H9 (cell line): ENCODE results near the gene ARRB1. TPM values are rescaled to one million over a fixed set of nuclear protein-coding genes. Genes with fewer than 3 reads are reported as not detected.

Experiments
- DNase-seq: peaks from one replicate; pipeline ENCODE4 v3.0.0-alpha.2; 2017
- H2AFZ ChIP-seq: one replicate; pipeline ENCODE4 v1.6.1; 2013; ENCODE audit warnings: mild to moderate bottlenecking, low read length, control low read depth, moderate library complexity
- H2AK5ac ChIP-seq: 2 replicates; pipeline ENCODE4 v1.6.1; 2013; ENCODE audit warnings: low read length, control low read depth, mixed read lengths; ENCODE audit not compliant: insufficient read length
- H2BK120ac ChIP-seq: one replicate; pipeline ENCODE4 v1.6.1; 2013; ENCODE audit warnings: low read depth, mild to moderate bottlenecking, low read length, control low read depth, inconsistent platforms; ENCODE audit not compliant: poor library complexity, severe bottlenecking
- H2BK12ac ChIP-seq: 2 replicates; pipeline ENCODE4 v1.6.1; 2013; ENCODE audit warnings: low read length, control low read depth, mixed read lengths, low read depth; ENCODE audit not compliant: insufficient read length
- H2BK15ac ChIP-seq: 2 replicates; pipeline ENCODE4 v1.6.1; 2013; ENCODE audit warnings: low read depth, low read length, control low read depth
- H2BK20ac ChIP-seq: one replicate; pipeline ENCODE4 v1.6.1; 2013; ENCODE audit warnings: low read depth, mild to moderate bottlenecking, low read length, control low read depth, inconsistent platforms; ENCODE audit not compliant: poor library complexity, severe bottlenecking
- H2BK5ac ChIP-seq: 2 replicates; pipeline ENCODE4 v1.6.1; 2013; ENCODE audit warnings: low read length, control low read depth, mixed read lengths; ENCODE audit not compliant: insufficient read length
- H3K14ac ChIP-seq: 2 replicates; pipeline ENCODE4 v1.6.1; 2013; ENCODE audit warnings: low read length, control low read depth; ENCODE audit not compliant: insufficient read depth
- H3K18ac ChIP-seq: 2 replicates; pipeline ENCODE4 v1.6.1; 2013; ENCODE audit warnings: low read depth, mild to moderate bottlenecking, mixed read lengths, low read length, control low read depth; ENCODE audit not compliant: insufficient read length
- H3K23ac ChIP-seq: 2 replicates; pipeline ENCODE4 v1.6.1; 2013; ENCODE audit warnings: low read length, control low read depth, mixed read lengths, low read depth; ENCODE audit not compliant: insufficient read length
- H3K23me2 ChIP-seq: 2 replicates; pipeline ENCODE4 v1.6.1; 2013; ENCODE audit warnings: low read depth, mild to moderate bottlenecking, mixed read lengths, low read length, control low read depth; ENCODE audit not compliant: insufficient read length, poor library complexity, severe bottlenecking
- H3K27ac ChIP-seq: 2 replicates; pipeline ENCODE4 v1.5.1; 2013; ENCODE audit warnings: low read length, control low read depth, mixed read lengths, low read depth; ENCODE audit not compliant: insufficient read length
- H3K27me3 ChIP-seq: 2 replicates; pipeline ENCODE4 v1.6.1; 2013; ENCODE audit warnings: low read length, control low read depth, inconsistent platforms; ENCODE audit not compliant: insufficient read depth
- H3K4ac ChIP-seq: 2 replicates; pipeline ENCODE4 v1.6.1; 2013; ENCODE audit warnings: low read depth, mild to moderate bottlenecking, control low read depth, inconsistent platforms, low read length, moderate library complexity
- H3K4me1 ChIP-seq: 2 replicates; pipeline ENCODE4 v1.6.1; 2013; ENCODE audit warnings: low read length, control low read depth, inconsistent platforms; ENCODE audit not compliant: insufficient read depth
- H3K4me2 ChIP-seq: 2 replicates; pipeline ENCODE4 v1.6.1; 2013; ENCODE audit warnings: low read length, control low read depth, mixed read lengths; ENCODE audit not compliant: insufficient read length, insufficient read depth
- H3K56ac ChIP-seq: 2 replicates; pipeline ENCODE4 v1.6.1; 2013; ENCODE audit warnings: low read depth, mild to moderate bottlenecking, mixed read lengths, low read length, control low read depth; ENCODE audit not compliant: insufficient read length
- H3K79me1 ChIP-seq: 2 replicates; pipeline ENCODE4 v1.6.1; 2013; ENCODE audit warnings: low read depth, mild to moderate bottlenecking, moderate library complexity, low read length, control low read depth, inconsistent platforms; ENCODE audit not compliant: insufficient read depth, poor library complexity, severe bottlenecking
- H3K79me2 ChIP-seq: 2 replicates; pipeline ENCODE4 v1.6.1; 2013; ENCODE audit warnings: low read length, control low read depth, inconsistent platforms; ENCODE audit not compliant: insufficient read depth
- H3K9ac ChIP-seq: 2 replicates; pipeline ENCODE4 v1.6.1; 2013; ENCODE audit warnings: low read length, control low read depth, mixed read lengths; ENCODE audit not compliant: insufficient read length; ENCODE audit errors: extremely low read depth
- H3K9me3 ChIP-seq: one replicate; pipeline ENCODE4 v1.6.1; 2013; ENCODE audit warnings: low read depth, low read length, inconsistent platforms; ENCODE audit not compliant: control insufficient read depth
- H3T11ph ChIP-seq: one replicate; pipeline ENCODE4 v1.6.1; 2013; ENCODE audit warnings: mild to moderate bottlenecking, low read length, control low read depth, inconsistent platforms
- H4K20me1 ChIP-seq: one replicate; pipeline ENCODE4 v1.6.1; 2013; ENCODE audit not compliant: control insufficient read depth, insufficient read length, insufficient read depth
- H4K5ac ChIP-seq: 2 replicates; pipeline ENCODE4 v1.6.1; 2013; ENCODE audit warnings: low read depth, mild to moderate bottlenecking, mixed read lengths, low read length, control low read depth; ENCODE audit not compliant: insufficient read length
- H4K8ac ChIP-seq: replicated peaks from 2 replicates; pipeline ENCODE4 v1.6.1; 2013; ENCODE audit warnings: low read length, control low read depth, mixed read lengths, low read depth; ENCODE audit not compliant: insufficient read length
- H4K91ac ChIP-seq: 2 replicates; pipeline ENCODE4 v1.6.1; 2013; ENCODE audit warnings: low read depth, mild to moderate bottlenecking, moderate library complexity, mixed read lengths, low read length, control low read depth; ENCODE audit not compliant: insufficient read length
- H3K27ac Mint-ChIP-seq, 3 experiments: 2 replicates in 2 of 3; 3 replicates in 1 of 3; pipeline ENCODE4 v1.8.0; 2020 to 2021; ENCODE audit warnings: mixed read lengths in 3 of 3, mild to moderate bottlenecking in 1 of 3, moderate library complexity in 1 of 3
- H3K27me3 Mint-ChIP-seq: 2 replicates; pipeline ENCODE4 v1.8.0; 2021; ENCODE audit warnings: low read depth, mild to moderate bottlenecking, moderate library complexity, mixed read lengths
- H3K36me3 Mint-ChIP-seq, 3 experiments: 2 replicates in 2 of 3; 3 replicates in 1 of 3; pipeline ENCODE4 v1.8.0; 2020 to 2021; ENCODE audit warnings: low read depth in 3 of 3, mixed read lengths in 3 of 3; ENCODE audit not compliant: insufficient read depth in 1 of 3
- H3K4me1 Mint-ChIP-seq, 2 experiments: 2 replicates each; pipeline ENCODE4 v1.8.0; 2020; ENCODE audit warnings: mixed read lengths in 2 of 2
- H3K4me3 Mint-ChIP-seq, 2 experiments: 2 replicates in 1 of 2; 3 replicates in 1 of 2; pipeline ENCODE4 v1.8.0; 2020 to 2021; ENCODE audit warnings: mild to moderate bottlenecking in 2 of 2, mixed read lengths in 2 of 2, moderate library complexity in 1 of 2
- H3K9me3 Mint-ChIP-seq, 2 experiments: 2 replicates in 1 of 2; 3 replicates in 1 of 2; pipeline ENCODE4 v1.8.0; 2020; ENCODE audit warnings: mild to moderate bottlenecking in 2 of 2, mixed read lengths in 2 of 2, moderate library complexity in 1 of 2
- WGBS: extraction: QIAGEN DNeasy Blood & Tissue Kit; methylation state at CpG from one replicate; pipeline ENCODE4 v1.1.7; 2013; ENCODE audit warnings: missing lambda C conversion rate, low lambda C conversion rate, mixed read lengths; ENCODE audit not compliant: insufficient read length; ENCODE audit errors: extremely low coverage; 5-methylcytosine and 5-hydroxymethylcytosine counted together
- total RNA-seq: library from RNA; stranded (reverse); gene quantifications from 2 replicates; pipeline ENCODE4 v1.2.1, GENCODE V29; 2021
- TF ChIP-seq, protein P1 (sequence below): fragments of 200-600 bp; sonication (generic); conservative IDR thresholded peaks from 3 replicates; pipeline ENCODE4 v1.8.0; 2021; ENCODE audit warnings: antibody characterized with exemption, mild to moderate bottlenecking

ARRB1 gene
- total RNA-seq, 1 experiment from 2014 or later = 20.6 TPM

DNA sequence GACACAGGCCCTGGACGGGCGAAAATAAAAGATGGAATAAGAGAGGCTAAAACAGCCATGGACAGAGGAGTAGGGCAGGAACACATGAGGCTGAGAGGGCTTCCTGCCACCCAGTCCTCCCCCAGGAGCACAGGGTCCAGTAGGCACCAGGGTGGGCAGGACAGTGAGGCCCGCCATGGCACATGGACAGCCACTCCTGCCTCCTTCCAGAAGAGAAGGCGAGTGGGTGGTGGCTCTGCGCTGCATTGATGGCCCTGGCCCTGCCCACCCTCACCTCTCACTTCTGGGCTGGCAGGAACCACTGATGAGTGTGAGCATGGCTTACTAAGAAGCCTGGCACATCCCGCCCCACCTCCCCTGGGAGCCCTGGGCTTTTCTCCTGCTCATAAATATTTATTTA lies 59.7 kb downstream of the ARRB1 start:
- Histone ChIP-seq H4K91ac (no peak overlapping the region), H2BK120ac (no peak overlapping the region), H3K9ac (no peak overlapping the region), H3K18ac (no peak overlapping the region), H3K79me2 (no peaks in the 10 kb centered on the region), H4K20me1 (no peaks in the 10 kb centered on the region), H2AFZ (no peak overlapping the region), H2BK20ac (no peak overlapping the region), H4K8ac (no peak overlapping the region), H3K27ac (no peak overlapping the region), H2AK5ac (no peak overlapping the region), H2BK15ac (no peak overlapping the region), H3T11ph (no peak overlapping the region), H3K23me2 (no peaks in the 10 kb centered on the region), H3K27me3 (no peaks in the 10 kb centered on the region), H3K4me1 (no peaks in the 10 kb centered on the region), H3K23ac (no peak overlapping the region), H3K4ac (no peak overlapping the region), H3K79me1 (no peaks in the 10 kb centered on the region), H4K5ac (no peak overlapping the region), H2BK12ac (no peak overlapping the region), H3K9me3 (no peaks in the 10 kb centered on the region), H3K14ac (no peak overlapping the region), H3K56ac (no peak overlapping the region), H3K4me2 (no peak overlapping the region), H2BK5ac (no peak overlapping the region)
- H3K4me1 Mint-ChIP-seq = no peaks in the 10 kb centered on the region
- TF ChIP-seq, protein P1, sequence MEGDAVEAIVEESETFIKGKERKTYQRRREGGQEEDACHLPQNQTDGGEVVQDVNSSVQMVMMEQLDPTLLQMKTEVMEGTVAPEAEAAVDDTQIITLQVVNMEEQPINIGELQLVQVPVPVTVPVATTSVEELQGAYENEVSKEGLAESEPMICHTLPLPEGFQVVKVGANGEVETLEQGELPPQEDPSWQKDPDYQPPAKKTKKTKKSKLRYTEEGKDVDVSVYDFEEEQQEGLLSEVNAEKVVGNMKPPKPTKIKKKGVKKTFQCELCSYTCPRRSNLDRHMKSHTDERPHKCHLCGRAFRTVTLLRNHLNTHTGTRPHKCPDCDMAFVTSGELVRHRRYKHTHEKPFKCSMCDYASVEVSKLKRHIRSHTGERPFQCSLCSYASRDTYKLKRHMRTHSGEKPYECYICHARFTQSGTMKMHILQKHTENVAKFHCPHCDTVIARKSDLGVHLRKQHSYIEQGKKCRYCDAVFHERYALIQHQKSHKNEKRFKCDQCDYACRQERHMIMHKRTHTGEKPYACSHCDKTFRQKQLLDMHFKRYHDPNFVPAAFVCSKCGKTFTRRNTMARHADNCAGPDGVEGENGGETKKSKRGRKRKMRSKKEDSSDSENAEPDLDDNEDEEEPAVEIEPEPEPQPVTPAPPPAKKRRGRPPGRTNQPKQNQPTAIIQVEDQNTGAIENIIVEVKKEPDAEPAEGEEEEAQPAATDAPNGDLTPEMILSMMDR = no peak
- H3K4me3 Mint-ChIP-seq = no peak overlapping the region; a peak in 1 of 5 replicates
- peaks cover 0 to 3% (median 0%) of the 10 kb centered on the region in 3 experiments; a peak in 2 of 7 replicates for H3K36me3 Mint-ChIP-seq
- H3K9me3 Mint-ChIP-seq = no peaks in the 10 kb centered on the region
- no CpG with 5 or more reads among the region's 6 CpGs for WGBS
- H3K27me3 Mint-ChIP-seq = no peaks in the 10 kb centered on the region; the same call in 1 of the 2 replicates
- H3K27ac Mint-ChIP-seq = no peak overlapping the region
- DNase-seq = no peak
